Inferior parietal cortex (tissue), 1 donor: ENCODE data around the gene PLPP7.

Experiments
- DNase-seq: peaks from one replicate; pipeline ENCODE4 v3.0.0-alpha.2; 2016; ENCODE audit errors: extremely low spot score

The PLPP7 gene

GRCh38 chr9:131303381-131304321 is 14.1 kb downstream of the PLPP7 start:
- no peak for DNase-seq

DNA sequence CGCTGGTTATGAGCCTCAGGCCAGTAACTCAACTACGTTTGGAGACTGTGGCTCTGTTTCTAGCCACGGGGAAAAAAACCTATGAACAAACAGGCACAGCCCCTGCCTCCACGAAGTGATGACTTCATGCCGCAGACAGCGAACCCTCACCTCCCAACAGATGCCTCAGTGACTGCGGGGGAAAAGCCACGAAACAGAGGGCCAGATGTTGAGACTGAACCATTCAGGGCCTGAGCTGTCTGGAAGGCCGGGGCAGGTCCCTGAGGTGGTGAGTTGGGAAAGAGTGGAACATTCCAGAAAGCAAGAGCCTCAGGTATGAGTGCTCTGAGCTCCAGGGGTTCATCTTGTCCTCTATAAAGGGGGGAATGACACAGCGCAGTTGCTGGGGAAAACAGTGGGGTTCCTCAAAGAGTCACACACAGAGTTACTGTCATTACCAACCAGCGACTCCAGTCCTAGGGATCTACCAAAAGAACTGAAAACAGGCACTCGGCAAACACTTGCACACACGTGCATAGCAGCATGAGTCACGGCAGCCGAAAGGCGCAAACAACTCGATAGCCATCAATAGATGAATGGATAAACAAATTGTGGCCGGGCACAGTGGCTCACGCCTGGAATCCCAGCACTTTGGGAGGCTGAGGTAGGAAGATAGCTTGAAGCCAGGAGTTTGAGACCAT is 15.3 kb downstream of the PLPP7 start:
- no peak for DNase-seq

DNA sequence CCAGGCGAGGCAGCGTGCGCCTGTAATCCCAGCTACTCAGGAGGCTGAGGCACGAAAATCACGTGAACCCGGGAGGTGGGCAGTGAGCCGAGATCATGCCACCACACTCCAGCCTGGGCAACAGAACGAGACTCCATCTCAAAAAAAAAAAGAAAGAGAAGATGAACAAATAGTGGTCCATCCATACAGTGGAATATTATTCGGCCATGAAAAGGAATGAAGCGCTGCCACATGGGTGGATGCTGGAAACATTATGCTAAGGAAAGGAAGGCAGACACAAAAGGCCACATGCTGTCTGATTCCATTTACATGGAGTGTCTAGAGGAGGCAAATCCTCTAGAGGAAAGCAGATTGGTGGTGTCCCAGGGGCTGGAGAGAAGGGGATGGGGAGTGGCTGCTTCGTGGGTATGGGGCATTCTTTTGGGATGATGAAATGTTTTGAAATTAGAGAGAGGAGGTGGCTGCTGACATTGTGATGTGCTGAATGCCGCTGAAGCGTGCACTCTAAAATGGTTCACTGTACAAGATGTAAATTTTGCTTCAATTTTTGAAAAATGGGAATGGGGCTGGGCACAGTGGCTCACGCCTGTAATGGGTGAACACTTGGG is 17.0 kb downstream of the PLPP7 start:
- no peak for DNase-seq

GRCh38 chr9:131307974-131308373 is 18.5 kb downstream of the PLPP7 start:
- no peak for DNase-seq

GRCh38 chr9:131308452-131308851 is 18.9 kb downstream of the PLPP7 start:
- no peak for DNase-seq

DNA sequence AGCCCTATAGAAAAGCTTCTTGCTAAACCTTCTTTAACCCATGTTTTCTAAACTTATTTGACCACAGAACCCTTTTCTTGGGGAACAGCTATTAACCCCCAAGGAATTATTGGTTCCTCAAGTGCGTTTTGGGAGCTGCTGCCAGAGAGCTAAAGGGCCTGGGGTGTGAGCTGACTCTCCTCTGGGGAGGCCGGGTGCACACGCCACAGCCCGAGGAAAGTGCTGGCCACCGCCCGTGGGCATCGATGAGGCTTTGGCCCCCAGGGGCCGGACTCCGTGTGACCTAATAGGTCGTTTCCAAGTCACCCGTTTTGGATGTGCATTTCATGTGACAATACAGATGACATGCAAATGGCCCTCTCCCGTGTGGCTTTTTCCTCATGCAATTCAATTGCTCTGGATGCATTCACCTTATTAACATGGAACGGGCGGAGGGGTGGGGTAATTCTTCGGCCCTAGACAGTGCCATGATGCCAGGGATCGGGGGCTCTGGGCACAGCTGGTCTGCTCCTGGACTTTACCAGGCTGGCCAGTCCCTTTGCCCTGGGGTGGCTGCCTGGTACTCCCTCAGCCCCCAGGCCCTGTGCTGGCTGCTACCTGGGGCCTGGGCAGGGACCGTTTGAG is 19.5 kb downstream of the PLPP7 start:
- DNase-seq: no peak

GRCh38 chr9:131309530-131310276 is 20.2 kb downstream of the PLPP7 start:
- DNase-seq: no peak

GRCh38 chr9:131310833-131311554 is 21.5 kb downstream of the PLPP7 start:
- DNase-seq: no peak

DNA sequence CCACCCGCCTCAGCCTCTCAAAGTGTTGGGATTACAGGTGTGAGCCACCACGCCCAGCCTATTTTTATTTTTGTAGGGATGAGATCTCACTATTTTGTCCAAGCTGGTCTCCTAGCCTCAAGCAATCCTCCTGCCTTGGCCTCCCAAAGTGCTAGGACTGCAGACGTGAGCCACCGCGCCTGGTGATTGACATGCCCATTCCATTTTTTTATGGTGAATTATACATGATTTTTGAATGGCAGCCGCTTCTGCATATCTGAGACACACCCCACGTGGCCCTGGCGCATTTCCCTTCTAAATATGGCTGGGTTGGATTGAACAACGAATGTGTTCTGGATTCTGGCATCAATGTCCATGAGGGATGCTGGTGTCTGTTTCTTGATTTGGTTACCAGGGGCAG is 22.7 kb downstream of the PLPP7 start:
- DNase-seq: no peak

DNA sequence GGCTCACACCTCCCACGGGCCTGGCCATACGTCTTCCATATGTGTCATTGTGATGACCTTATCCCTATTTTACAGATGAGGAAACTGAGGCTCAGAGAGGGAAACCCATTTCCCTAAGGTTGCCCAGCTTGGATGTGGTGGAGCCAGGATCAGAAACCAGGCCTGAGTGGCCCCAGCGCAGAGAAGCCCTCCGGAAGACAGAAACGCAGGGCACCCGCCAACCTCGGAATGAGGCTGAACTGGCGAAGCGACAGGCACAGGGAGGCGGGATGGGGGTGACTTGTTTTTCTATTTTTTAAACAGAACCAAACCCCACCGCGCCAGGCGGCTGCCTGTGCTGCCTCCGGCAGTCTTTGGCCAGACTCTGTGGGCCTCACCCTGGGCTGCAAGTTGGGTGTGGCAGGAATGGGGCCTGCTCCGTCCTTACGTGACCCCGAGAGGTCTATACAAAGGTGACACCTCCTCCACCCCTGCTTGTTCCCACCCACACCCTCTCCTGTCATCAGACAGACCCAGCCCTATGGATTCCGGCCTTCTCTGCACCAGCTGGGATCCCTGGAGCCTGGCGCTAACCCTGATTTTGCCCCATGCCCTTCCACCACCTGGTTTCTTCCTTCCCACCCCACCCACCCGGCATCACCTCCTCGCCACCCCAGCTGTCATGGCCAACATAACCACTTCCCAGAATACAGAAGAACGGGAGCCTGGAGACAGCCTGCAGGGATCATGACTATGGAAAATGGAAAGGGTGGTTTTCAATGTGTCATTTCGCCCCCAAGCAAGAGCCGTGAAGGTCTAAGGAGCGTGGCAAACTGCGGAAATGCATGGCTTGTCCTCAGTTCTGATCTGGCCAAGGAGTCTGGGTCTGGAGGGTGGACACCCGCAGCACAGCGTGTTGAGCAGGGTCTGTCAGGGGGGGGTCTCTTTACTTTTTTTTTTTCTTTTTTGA is 23.6 kb downstream of the PLPP7 start:
- no peak for DNase-seq

DNA sequence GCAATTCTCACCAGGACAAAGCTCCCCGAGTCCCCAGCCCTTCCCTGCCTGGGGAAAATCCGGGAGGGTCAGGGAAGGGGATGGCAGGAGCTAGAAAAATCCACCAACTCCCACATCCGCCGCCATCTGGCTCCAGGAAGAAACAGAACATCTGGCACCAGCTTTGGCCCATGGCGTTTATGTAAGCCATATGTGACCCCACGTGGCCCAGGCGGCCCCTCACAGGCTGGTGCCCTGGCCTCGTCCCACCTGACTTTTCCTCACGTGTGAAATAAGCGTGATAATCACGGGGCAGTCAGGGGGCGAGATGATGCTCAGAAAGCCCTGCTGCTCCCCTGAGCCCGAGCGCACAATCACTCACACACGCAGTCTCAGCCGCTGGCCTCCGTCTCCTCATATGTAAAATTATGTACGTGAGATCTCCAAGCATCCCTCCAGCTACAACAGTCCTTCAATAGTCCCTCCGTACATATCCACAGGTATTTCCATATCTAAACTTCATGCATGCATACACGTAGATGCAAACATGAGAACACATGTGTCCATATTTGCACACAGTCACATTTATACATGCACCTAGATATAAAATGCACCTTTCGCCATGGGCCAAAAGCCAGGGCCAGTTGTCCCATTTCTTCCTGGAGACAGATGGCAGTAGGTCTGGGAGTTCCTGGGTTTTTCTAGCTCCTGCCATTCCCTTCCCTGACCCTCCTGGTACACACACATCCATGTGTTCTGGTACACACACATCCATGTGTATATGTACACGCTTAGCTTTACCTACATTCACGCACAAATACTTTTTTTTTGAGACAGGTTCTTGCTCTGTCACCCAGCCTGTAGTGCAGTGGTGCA is 28.9 kb downstream of the PLPP7 start:
- DNase-seq: no peak

DNA sequence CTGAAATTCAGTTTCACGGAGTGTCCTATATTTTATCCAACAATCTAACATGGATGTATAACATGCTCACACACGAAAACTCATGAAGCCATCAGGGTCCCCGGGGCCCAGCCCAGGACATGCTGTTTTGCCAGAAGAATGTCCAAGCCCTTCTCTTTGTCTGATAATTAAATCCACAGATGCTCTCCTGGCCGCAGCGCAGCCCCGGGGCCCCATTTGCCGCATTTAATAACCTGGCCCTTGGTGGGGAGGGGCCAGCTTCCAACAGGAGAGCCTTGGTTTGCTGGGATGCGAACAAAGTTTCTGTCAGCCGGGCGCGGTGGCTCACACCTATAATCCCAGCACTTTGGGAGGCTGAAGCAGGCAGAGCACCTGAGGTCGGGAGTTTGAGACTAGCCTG is 30.0 kb downstream of the PLPP7 start:
- DNase-seq: no peak

- DNase-seq: no peak
Measured at GRCh38 chr9:131320031-131320685, 30.6 kb downstream of the PLPP7 start.

GRCh38 chr9:131323629-131324028 is 34.1 kb downstream of the PLPP7 start:
- no peak for DNase-seq

GRCh38 chr9:131324736-131325679 is 35.5 kb downstream of the PLPP7 start:
- no peak for DNase-seq

- no peak for DNase-seq
Measured at GRCh38 chr9:131329241-131329641, 39.7 kb downstream of the PLPP7 start.
